GM13977 (cell line): ENCODE data around the gene STRIT1.

Experiments used
- DNase-seq: peaks from one replicate; pipeline ENCODE4 v3.0.0; 2012; ENCODE audit warnings: low spot score
- CTCF ChIP-seq: IDR thresholded peaks from 2 replicates; pipeline ENCODE4 v1.5.1; 2012; ENCODE audit warnings: mild to moderate bottlenecking, control low read depth; ENCODE audit not compliant: insufficient read depth; ENCODE audit errors: extremely low read depth, missing control alignments
- in situ Hi-C: fragments of 300-500 bp; cut with MboI; formaldehyde crosslinking; loops from one replicate; pipeline ENCODE4 v1.12.0; 2022; ENCODE audit warnings: low sequenced_read_pairs, low pct_unique_long_range_greater_than_20kb, mixed read lengths, inconsistent platforms; ENCODE audit not compliant: unreplicated experiment

The STRIT1 gene

GRCh38 chr3:155308831-155309230 is 15.3 kb upstream of the STRIT1 start:
- in situ Hi-C loops = no loop called here
- no peak for DNase-seq

GRCh38 chr3:155307183-155307582 is 13.7 kb upstream of the STRIT1 start:
- no peak for TF ChIP-seq CTCF
- in situ Hi-C loops = no loop called here

More at GRCh38 chr3:155308831-155309230, 15.3 kb upstream of the STRIT1 start:
- no peak for TF ChIP-seq CTCF

GRCh38 chr3:155304394-155304793 is 10.9 kb upstream of the STRIT1 start:
- in situ Hi-C loops = no loop called here
- no peak for DNase-seq
- no peak for TF ChIP-seq CTCF

More at GRCh38 chr3:155307183-155307582, 13.7 kb upstream of the STRIT1 start:
- no peak for DNase-seq

- in situ Hi-C loops = no loop called here
- no peak for DNase-seq
These were observed 10.1 kb upstream of the STRIT1 start for GRCh38 chr3:155303540-155304097.

GRCh38 chr3:155302891-155303290 is 9.4 kb upstream of the STRIT1 start:
- no peak for DNase-seq
- TF ChIP-seq CTCF = no peak
- in situ Hi-C loops = no loop called here

More at GRCh38 chr3:155303540-155304097, 10.1 kb upstream of the STRIT1 start:
- TF ChIP-seq CTCF = no peak

- no peak for DNase-seq
- in situ Hi-C loops = no loop called here
These were observed 9.0 kb upstream of the STRIT1 start for GRCh38 chr3:155302481-155302880.

More at GRCh38 chr3:155302481-155302880, 9.0 kb upstream of the STRIT1 start:
- TF ChIP-seq CTCF = no peak
